MM.1S (cell line): ENCODE measurements around the gene P3H2.

Experiments
- DNase-seq: peaks from one replicate; pipeline ENCODE4 v3.0.0-alpha.2; 2015
- H2AFZ ChIP-seq: fragments of 300-600 bp; sonication (generic); 2 replicates; pipeline ENCODE4 v1.6.0; 2016; ENCODE audit warnings: antibody characterized with exemption, low read length
- H3F3A ChIP-seq: fragments of 300-600 bp; sonication (generic); 2 replicates; pipeline ENCODE4 v1.6.1; 2016; ENCODE audit warnings: mild to moderate bottlenecking, antibody characterized with exemption, low read length, moderate library complexity, mixed read lengths; ENCODE audit not compliant: insufficient read depth
- H3K27ac ChIP-seq: fragments of 300-600 bp; sonication (generic); 2 replicates; pipeline ENCODE4 v1.5.1; 2016; ENCODE audit warnings: mild to moderate bottlenecking, low read length
- H3K27me3 ChIP-seq: fragments of 300-600 bp; sonication (generic); replicated peaks from 2 replicates; pipeline ENCODE4 v1.6.0; 2016; ENCODE audit warnings: low read length; ENCODE audit not compliant: insufficient read depth
- H3K36me3 ChIP-seq: fragments of 300-600 bp; sonication (generic); replicated peaks from 2 replicates; pipeline ENCODE4 v1.6.1; 2016; ENCODE audit warnings: mild to moderate bottlenecking, low read length, mixed read lengths; ENCODE audit not compliant: insufficient read depth
- H3K4me1 ChIP-seq: fragments of 300-600 bp; sonication (generic); 2 replicates; pipeline ENCODE4 v1.6.1; 2016; ENCODE audit warnings: low read length, mixed read lengths
- H3K4me2 ChIP-seq: fragments of 300-600 bp; sonication (generic); 2 replicates; pipeline ENCODE4 v1.6.0; 2016; ENCODE audit warnings: low read depth, low read length
- H3K4me3 ChIP-seq: fragments of 300-600 bp; sonication (generic); 2 replicates; pipeline ENCODE4 v1.5.1; 2016; ENCODE audit warnings: low read length, mixed read lengths
- H3K79me2 ChIP-seq: fragments of 300-600 bp; sonication (generic); 2 replicates; pipeline ENCODE4 v1.6.1; 2016; ENCODE audit warnings: mixed run types, low read length, mixed read lengths
- H3K9ac ChIP-seq: fragments of 300-600 bp; sonication (generic); 2 replicates; pipeline ENCODE4 v1.6.1; 2016; ENCODE audit warnings: low read length, mixed read lengths
- H3K9me2 ChIP-seq: fragments of 300-600 bp; sonication (generic); replicated peaks from 2 replicates; pipeline ENCODE4 v1.6.1; 2016; ENCODE audit warnings: mild to moderate bottlenecking, low read length, mixed read lengths; ENCODE audit not compliant: insufficient read depth
- H3K9me3 ChIP-seq: fragments of 300-600 bp; sonication (generic); replicated peaks from 2 replicates; pipeline ENCODE4 v1.6.1; 2016; ENCODE audit warnings: mild to moderate bottlenecking, low read length, mixed read lengths; ENCODE audit not compliant: insufficient read depth
- H4K20me1 ChIP-seq: fragments of 300-600 bp; sonication (generic); 2 replicates; pipeline ENCODE4 v1.6.1; 2016; ENCODE audit warnings: mild to moderate bottlenecking, low read length, moderate library complexity, mixed read lengths; ENCODE audit not compliant: insufficient read depth
- EZH2 ChIP-seq: fragments of 300-600 bp; sonication (generic); optimal IDR thresholded peaks from 2 replicates; pipeline ENCODE3; 2017; ENCODE audit warnings: low read depth, mild to moderate bottlenecking, antibody characterized with exemption, low read length, mixed read lengths
- EZH2phosphoT487 ChIP-seq: fragments of 300-600 bp; sonication (generic); IDR thresholded peaks from 2 replicates; pipeline ENCODE4 v1.6.1; 2018; ENCODE audit warnings: antibody characterized with exemption, low read length
- TF ChIP-seq, protein P1 (sequence below): fragments of 300-600 bp; sonication (generic); IDR thresholded peaks from 2 replicates; pipeline ENCODE4 v1.5.1; 2016; ENCODE audit warnings: antibody characterized with exemption, low read length, mixed read lengths

The P3H2 gene

GRCh38 chr3:189981668-189982067, 139.0 kb downstream of the P3H2 start:
- no peak overlapping the region for H3K9ac ChIP-seq
- H3K79me2 ChIP-seq, result no peaks in the 10 kb centered on the region
- H3K4me2 ChIP-seq, result no peak overlapping the region
- H3K27ac ChIP-seq, result no peak overlapping the region
- H4K20me1 ChIP-seq, result no peaks in the 10 kb centered on the region
- no peak overlapping the region for H2AFZ ChIP-seq
- no peak for DNase-seq
- no peaks in the 10 kb centered on the region for H3K9me3 ChIP-seq
- no peaks in the 10 kb centered on the region for H3K9me2 ChIP-seq
- no peaks in the 10 kb centered on the region for H3K36me3 ChIP-seq
- TF ChIP-seq, protein P1, sequence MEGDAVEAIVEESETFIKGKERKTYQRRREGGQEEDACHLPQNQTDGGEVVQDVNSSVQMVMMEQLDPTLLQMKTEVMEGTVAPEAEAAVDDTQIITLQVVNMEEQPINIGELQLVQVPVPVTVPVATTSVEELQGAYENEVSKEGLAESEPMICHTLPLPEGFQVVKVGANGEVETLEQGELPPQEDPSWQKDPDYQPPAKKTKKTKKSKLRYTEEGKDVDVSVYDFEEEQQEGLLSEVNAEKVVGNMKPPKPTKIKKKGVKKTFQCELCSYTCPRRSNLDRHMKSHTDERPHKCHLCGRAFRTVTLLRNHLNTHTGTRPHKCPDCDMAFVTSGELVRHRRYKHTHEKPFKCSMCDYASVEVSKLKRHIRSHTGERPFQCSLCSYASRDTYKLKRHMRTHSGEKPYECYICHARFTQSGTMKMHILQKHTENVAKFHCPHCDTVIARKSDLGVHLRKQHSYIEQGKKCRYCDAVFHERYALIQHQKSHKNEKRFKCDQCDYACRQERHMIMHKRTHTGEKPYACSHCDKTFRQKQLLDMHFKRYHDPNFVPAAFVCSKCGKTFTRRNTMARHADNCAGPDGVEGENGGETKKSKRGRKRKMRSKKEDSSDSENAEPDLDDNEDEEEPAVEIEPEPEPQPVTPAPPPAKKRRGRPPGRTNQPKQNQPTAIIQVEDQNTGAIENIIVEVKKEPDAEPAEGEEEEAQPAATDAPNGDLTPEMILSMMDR, result no peak
- no peak for TF ChIP-seq EZH2
- no peak for TF ChIP-seq EZH2phosphoT487
- 0 out of 2 replicates have a peak, but pooled peaks cover 2% of the 10 kb centered on the region for H3K4me1 ChIP-seq
- no peaks in the 10 kb centered on the region for H3F3A ChIP-seq
- no peaks in the 10 kb centered on the region for H3K27me3 ChIP-seq
- no peak overlapping the region for H3K4me3 ChIP-seq

- Histone ChIP-seq H3K27ac (no peak overlapping the region), H3K27me3 (no peaks in the 10 kb centered on the region), H4K20me1 (no peaks in the 10 kb centered on the region), H3F3A (no peaks in the 10 kb centered on the region), H3K9me3 (no peaks in the 10 kb centered on the region), H3K79me2 (no peaks in the 10 kb centered on the region), H2AFZ (no peak overlapping the region), H3K9ac (no peak overlapping the region), H3K4me2 (no peak overlapping the region), H3K9me2 (no peaks in the 10 kb centered on the region), H3K36me3 (no peaks in the 10 kb centered on the region), H3K4me3 (no peak overlapping the region), H3K4me1 (no peaks in the 10 kb centered on the region)
- DNase-seq, result no peak
- TF ChIP-seq, protein P1, result no peak
- TF ChIP-seq EZH2 (no peak), EZH2phosphoT487 (no peak)
These were observed 141.9 kb downstream of the P3H2 start for GRCh38 chr3:189978753-189979152.

DNA sequence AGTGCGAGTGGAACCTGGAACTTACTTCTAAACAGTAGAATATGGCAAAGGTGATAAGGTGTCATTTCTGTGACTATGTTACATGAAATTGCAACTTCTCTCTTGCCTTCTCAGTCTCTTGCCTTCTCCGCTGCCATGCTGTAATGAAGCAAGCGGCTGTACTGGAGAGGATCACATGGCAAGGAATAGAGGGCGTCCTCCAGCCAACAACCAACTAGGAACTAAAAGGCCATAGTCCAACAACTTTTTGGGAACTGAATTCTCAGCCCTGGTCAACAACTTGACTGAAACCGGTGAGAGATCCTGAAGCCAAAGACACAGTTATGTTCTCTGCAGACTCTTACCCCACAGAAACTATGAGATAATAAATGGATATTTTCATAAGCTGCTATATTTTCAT, 143.5 kb downstream of the P3H2 start:
- Histone ChIP-seq H2AFZ (no peak overlapping the region), H3K4me3 (no peak overlapping the region), H3F3A (no peaks in the 10 kb centered on the region), H3K79me2 (no peaks in the 10 kb centered on the region), H4K20me1 (no peaks in the 10 kb centered on the region), H3K4me1 (no peaks in the 10 kb centered on the region), H3K9me3 (no peaks in the 10 kb centered on the region), H3K27me3 (no peaks in the 10 kb centered on the region), H3K9ac (no peak overlapping the region), H3K9me2 (no peaks in the 10 kb centered on the region), H3K4me2 (no peak overlapping the region), H3K27ac (no peak overlapping the region), H3K36me3 (no peaks in the 10 kb centered on the region)
- TF ChIP-seq, protein P1, result no peak
- TF ChIP-seq EZH2 (no peak), EZH2phosphoT487 (no peak)
- DNase-seq, result no peak
